ENCODE results near the gene CLTC. TPM values are rescaled to one million over a fixed set of nuclear protein-coding genes. Genes with fewer than 3 reads are reported as not detected.

CLTC gene
- total and polyA plus RNA-seq, 10 of the 15 experiments (the other 5 are each of a cell fraction or from before 2014, with no cell fraction given) = 77.5 to 188 (median 129) TPM

GRCh38 chr17:59626756-59627155 lies 7.1 kb downstream of the CLTC start:
- peak overlapping the region; percentile 51; the same call in 1 of the 2 replicates for H3K4me2 ChIP-seq (ENCODE audit: control insufficient read depth, insufficient read depth)
- POLR2A ChIA-PET = interaction anchor here (0.8 kb wide), 1 partner anchor 10 kb away, joined by 3 read pairs; no protein-coding TSS in a partner anchor
- TF ChIP-seq ZNF622 (IDR thresholded peaks at IDR 0.05) (no peak), BHLHE40 (IDR thresholded peaks at IDR 0.05; ENCODE audit: borderline replicate concordance in 1 of 2, low read depth in 2 of 2, low read length in 1 of 2) (no peak), ZBTB40 (IDR thresholded peaks at IDR 0.05; ENCODE audit: borderline replicate concordance) (no peak), YBX1 (IDR thresholded peaks at IDR 0.05) (no peak), NR2C1 (IDR thresholded peaks at IDR 0.05) (no peak), ZNF384 (IDR thresholded peaks at IDR 0.05; ENCODE audit: borderline replicate concordance, low read depth, low read length) (no peak), MEF2B (IDR thresholded peaks at IDR 0.05; ENCODE audit: partially characterized antibody, poor library complexity, severe bottlenecking) (no peak), NFIC (IDR thresholded peaks at IDR 0.05; ENCODE audit: low read depth, low read length) (no peak), RAD21 (IDR thresholded peaks at IDR 0.05; ENCODE audit: insufficient read depth, low read depth, low read length) (no peak), HDAC2 (IDR thresholded peaks at IDR 0.05) (no peak), ATF7 (IDR thresholded peaks at IDR 0.05; ENCODE audit: low read depth) (no peak)
- TF ChIP-seq, protein P1, sequence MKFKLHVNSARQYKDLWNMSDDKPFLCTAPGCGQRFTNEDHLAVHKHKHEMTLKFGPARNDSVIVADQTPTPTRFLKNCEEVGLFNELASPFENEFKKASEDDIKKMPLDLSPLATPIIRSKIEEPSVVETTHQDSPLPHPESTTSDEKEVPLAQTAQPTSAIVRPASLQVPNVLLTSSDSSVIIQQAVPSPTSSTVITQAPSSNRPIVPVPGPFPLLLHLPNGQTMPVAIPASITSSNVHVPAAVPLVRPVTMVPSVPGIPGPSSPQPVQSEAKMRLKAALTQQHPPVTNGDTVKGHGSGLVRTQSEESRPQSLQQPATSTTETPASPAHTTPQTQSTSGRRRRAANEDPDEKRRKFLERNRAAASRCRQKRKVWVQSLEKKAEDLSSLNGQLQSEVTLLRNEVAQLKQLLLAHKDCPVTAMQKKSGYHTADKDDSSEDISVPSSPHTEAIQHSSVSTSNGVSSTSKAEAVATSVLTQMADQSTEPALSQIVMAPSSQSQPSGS (IDR thresholded peaks at IDR 0.05; ENCODE audit: low read length) = no peak
- TF ChIP-seq, protein P2, sequence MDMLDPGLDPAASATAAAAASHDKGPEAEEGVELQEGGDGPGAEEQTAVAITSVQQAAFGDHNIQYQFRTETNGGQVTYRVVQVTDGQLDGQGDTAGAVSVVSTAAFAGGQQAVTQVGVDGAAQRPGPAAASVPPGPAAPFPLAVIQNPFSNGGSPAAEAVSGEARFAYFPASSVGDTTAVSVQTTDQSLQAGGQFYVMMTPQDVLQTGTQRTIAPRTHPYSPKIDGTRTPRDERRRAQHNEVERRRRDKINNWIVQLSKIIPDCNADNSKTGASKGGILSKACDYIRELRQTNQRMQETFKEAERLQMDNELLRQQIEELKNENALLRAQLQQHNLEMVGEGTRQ (IDR thresholded peaks at IDR 0.05; ENCODE audit: borderline replicate concordance, low read depth, low read length) = no peak
- TF ChIP-seq, protein P3, sequence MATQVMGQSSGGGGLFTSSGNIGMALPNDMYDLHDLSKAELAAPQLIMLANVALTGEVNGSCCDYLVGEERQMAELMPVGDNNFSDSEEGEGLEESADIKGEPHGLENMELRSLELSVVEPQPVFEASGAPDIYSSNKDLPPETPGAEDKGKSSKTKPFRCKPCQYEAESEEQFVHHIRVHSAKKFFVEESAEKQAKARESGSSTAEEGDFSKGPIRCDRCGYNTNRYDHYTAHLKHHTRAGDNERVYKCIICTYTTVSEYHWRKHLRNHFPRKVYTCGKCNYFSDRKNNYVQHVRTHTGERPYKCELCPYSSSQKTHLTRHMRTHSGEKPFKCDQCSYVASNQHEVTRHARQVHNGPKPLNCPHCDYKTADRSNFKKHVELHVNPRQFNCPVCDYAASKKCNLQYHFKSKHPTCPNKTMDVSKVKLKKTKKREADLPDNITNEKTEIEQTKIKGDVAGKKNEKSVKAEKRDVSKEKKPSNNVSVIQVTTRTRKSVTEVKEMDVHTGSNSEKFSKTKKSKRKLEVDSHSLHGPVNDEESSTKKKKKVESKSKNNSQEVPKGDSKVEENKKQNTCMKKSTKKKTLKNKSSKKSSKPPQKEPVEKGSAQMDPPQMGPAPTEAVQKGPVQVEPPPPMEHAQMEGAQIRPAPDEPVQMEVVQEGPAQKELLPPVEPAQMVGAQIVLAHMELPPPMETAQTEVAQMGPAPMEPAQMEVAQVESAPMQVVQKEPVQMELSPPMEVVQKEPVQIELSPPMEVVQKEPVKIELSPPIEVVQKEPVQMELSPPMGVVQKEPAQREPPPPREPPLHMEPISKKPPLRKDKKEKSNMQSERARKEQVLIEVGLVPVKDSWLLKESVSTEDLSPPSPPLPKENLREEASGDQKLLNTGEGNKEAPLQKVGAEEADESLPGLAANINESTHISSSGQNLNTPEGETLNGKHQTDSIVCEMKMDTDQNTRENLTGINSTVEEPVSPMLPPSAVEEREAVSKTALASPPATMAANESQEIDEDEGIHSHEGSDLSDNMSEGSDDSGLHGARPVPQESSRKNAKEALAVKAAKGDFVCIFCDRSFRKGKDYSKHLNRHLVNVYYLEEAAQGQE (IDR thresholded peaks at IDR 0.05; ENCODE audit: low read depth, low read length) = no peak

More at GRCh38 chr17:59626756-59627155, 7.1 kb downstream of the CLTC start:
- Histone ChIP-seq H3K4me3 (peak overlapping the region; percentile 3; the same call in 1 of the 2 replicates), H3K79me2 (ENCODE audit: control insufficient read depth, insufficient read depth, low read length) (peaks cover 99% of the 10 kb centered on the region), H3K27me3 (replicated peaks in 1 of 2; ENCODE audit: control insufficient read depth in 2 of 2, insufficient read depth in 2 of 2, low read length in 1 of 2) (no peaks in the 10 kb centered on the region), H3K4me1 (ENCODE audit: control insufficient read depth, insufficient read depth, low read length) (peaks cover 28% of the 10 kb centered on the region), H3K9ac (ENCODE audit: control insufficient read depth, insufficient read depth, low read length) (no peak overlapping the region), H3K27ac (ENCODE audit: control insufficient read depth, insufficient read depth) (no peak overlapping the region; the same call in 1 of the 2 replicates), H3K9me3 (replicated peaks; ENCODE audit: control insufficient read depth, insufficient read depth, low read length) (no peaks in the 10 kb centered on the region), H2AFZ (ENCODE audit: control insufficient read depth, low read depth, low read length) (no peak overlapping the region), H4K20me1 (ENCODE audit: control insufficient read depth, insufficient read depth) (peaks cover 12% of the 10 kb centered on the region; the same call in 1 of the 2 replicates), H3K36me3 (ENCODE audit: control insufficient read depth in 2 of 2, insufficient read depth in 2 of 2, low read length in 1 of 2) (peaks cover 0 to 17% of the 10 kb centered on the region in 2 experiments; a peak in 2 of 4 replicates)
- WGBS (ENCODE audit: insufficient coverage, insufficient replicate concordance, low lambda C conversion rate, missing lambda C conversion rate) = 32% methylated on average over 5 of the region's 5 CpGs
- intact Hi-C loops (cut with micrococcal nuclease; ENCODE audit: unreplicated experiment) (no loop called here), in situ Hi-C loops (cut with MboI) (no loop called here)
- ATAC-seq = no peak
- no peak for DNase-seq (ENCODE audit: low read depth, low spot score)
- no TSS peak for BruUV-seq (replicated peaks)
- no peak for FAIRE-seq
- CTCF ChIA-PET = interaction anchor here (1.3 kb wide), 1 partner anchor 44 kb away, joined by 3 read pairs; no protein-coding TSS in a partner anchor
- SMC1A ChIA-PET (ENCODE audit: uncharacterized antibody, unreplicated experiment) = interaction anchor here (0.6 to 1.1 kb wide), 4 partner anchors 16 to 1115 kb away, joined by 3 read pairs; no protein-coding TSS in a partner anchor
- RAD21 ChIA-PET (ENCODE audit: unreplicated experiment) = interaction anchor here (0.7 kb wide), 1 partner anchor 817 kb away, joined by 3 read pairs; no protein-coding TSS in a partner anchor
